Stomach smooth muscle (tissue), 2 donors: Measurements from ENCODE around the gene ZNF367.
"Not testable (repeated sequence)": the region's sequence is repeated elsewhere in the genome, so short reads cannot be mapped to it uniquely, and the experiment has no call there.

Experiments used
- H3K27ac ChIP-seq: one replicate; pipeline ENCODE4 v1.7.0; 2013; ENCODE audit warnings: mild to moderate bottlenecking, low read length, inconsistent platforms
- H3K27me3 ChIP-seq, 2 donors: one replicate each; pipeline ENCODE4 v1.7.0; 2013; ENCODE audit warnings: low read length in 2 of 2; ENCODE audit not compliant: insufficient read depth in 2 of 2, control insufficient read depth in 1 of 2
- H3K36me3 ChIP-seq, 2 donors: one replicate each; pipeline ENCODE4 v1.7.0; 2013; ENCODE audit warnings: low read length in 2 of 2; ENCODE audit not compliant: control insufficient read depth in 2 of 2, insufficient read depth in 2 of 2
- H3K4me1 ChIP-seq: one replicate; pipeline ENCODE4 v1.7.0; 2013; ENCODE audit warnings: low read length; ENCODE audit not compliant: control insufficient read depth, insufficient read depth
- H3K4me3 ChIP-seq, 2 donors: one replicate each; pipeline ENCODE4 v1.7.0; 2013; ENCODE audit warnings: low read length in 2 of 2
- H3K9ac ChIP-seq, 2 donors: one replicate each; pipeline ENCODE4 v1.7.0; 2013; ENCODE audit warnings: low read length in 2 of 2, mild to moderate bottlenecking in 1 of 2
- H3K9me3 ChIP-seq, 2 donors: one replicate each; pipeline ENCODE4 v1.7.0; 2013; ENCODE audit warnings: low read length in 2 of 2; ENCODE audit not compliant: control insufficient read depth in 2 of 2
- donor health status: healthy.
- donor health status: Pancreatic carcinoma.

ZNF367 gene

DNA sequence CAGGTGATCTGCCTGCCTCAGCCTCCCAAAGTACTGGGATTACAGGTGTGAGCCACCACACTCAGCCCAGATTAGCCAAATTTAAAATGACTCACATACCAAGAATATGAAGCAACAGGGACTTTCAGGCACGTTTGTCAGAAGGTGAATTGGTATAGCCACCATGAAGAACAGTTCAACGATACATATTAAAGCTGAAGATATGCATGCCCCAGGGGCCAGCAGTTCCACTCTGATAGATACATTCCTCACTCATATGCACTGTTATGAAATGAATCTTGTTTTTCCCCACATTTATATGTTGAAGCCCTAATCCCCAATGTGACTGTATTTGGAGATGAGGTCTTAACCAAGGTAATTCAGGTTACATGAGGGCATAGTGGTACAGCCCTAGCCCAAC, 57.2 kb downstream of the ZNF367 start:
- Histone ChIP-seq H3K4me1 (no peaks in the 10 kb centered on the region), H3K27ac (no peak overlapping the region), H3K9me3 (no peaks in the 10 kb centered on the region), H3K27me3 (no peaks in the 10 kb centered on the region), H3K9ac (no peak overlapping the region), H3K36me3 (peaks cover 4 to 12% of the 10 kb centered on the region in 2 donors), H3K4me3 (no peak overlapping the region)

- not testable (repeated sequence) for H3K4me3 ChIP-seq, H3K27ac ChIP-seq, H3K4me1 ChIP-seq, H3K9me3 ChIP-seq, H3K27me3 ChIP-seq, H3K9ac ChIP-seq
- H3K36me3 ChIP-seq, result peaks cover 4 to 12% of the 10 kb centered on the region in 2 donors
These were observed 57.6 kb downstream of the ZNF367 start for GRCh38 chr9:96360523-96360922.

DNA sequence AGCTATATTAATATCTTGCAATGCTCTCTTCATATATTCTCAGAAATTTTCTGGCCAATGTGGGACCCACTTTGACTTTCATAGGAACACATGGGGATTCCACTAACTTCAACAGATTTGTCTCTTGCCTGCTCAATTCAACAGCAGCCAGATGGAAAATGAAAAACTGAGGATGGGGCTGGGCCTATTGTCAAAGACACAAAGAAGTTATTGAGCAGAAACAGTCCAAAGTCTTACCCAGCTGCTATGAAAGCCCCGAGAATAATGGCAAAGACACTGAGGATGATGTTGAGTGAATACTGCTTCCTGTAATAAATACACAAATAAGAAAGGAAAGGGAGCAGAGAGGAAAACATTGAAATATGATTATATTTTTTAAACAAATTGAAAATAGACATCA, 67.3 kb downstream of the ZNF367 start:
- Histone ChIP-seq H3K9me3 (peaks cover 0 to 4% of the 10 kb centered on the region in 2 donors), H3K27ac (no peak overlapping the region), H3K4me3 (no peak overlapping the region), H3K36me3 (peaks cover 8 to 9% of the 10 kb centered on the region in 2 donors), H3K9ac (no peak overlapping the region), H3K27me3 (no peaks in the 10 kb centered on the region), H3K4me1 (no peaks in the 10 kb centered on the region)

GRCh38 chr9:96348261-96348660, 69.9 kb downstream of the ZNF367 start:
- Histone ChIP-seq H3K9ac (no peak overlapping the region), H3K9me3 (peaks cover 0 to 4% of the 10 kb centered on the region in 2 donors), H3K4me3 (no peak overlapping the region), H3K4me1 (no peaks in the 10 kb centered on the region), H3K27ac (no peak overlapping the region), H3K36me3 (peaks cover 7 to 9% of the 10 kb centered on the region in 2 donors), H3K27me3 (no peaks in the 10 kb centered on the region)

- Histone ChIP-seq H3K4me3 (no peak overlapping the region), H3K9me3 (peaks cover 0 to 4% of the 10 kb centered on the region in 2 donors), H3K4me1 (peaks cover 4% of the 10 kb centered on the region), H3K27ac (no peak overlapping the region), H3K27me3 (no peaks in the 10 kb centered on the region), H3K36me3 (peaks cover 9 to 12% of the 10 kb centered on the region in 2 donors), H3K9ac (no peak overlapping the region)
These were observed 72.6 kb downstream of the ZNF367 start for GRCh38 chr9:96345551-96345950.

GRCh38 chr9:96344458-96345180, 73.6 kb downstream of the ZNF367 start:
- H3K9ac ChIP-seq, result no peak overlapping the region
- peaks cover 9 to 12% of the 10 kb centered on the region in 2 donors for H3K36me3 ChIP-seq
- no peak overlapping the region for H3K27ac ChIP-seq
- H3K27me3 ChIP-seq, result no peaks in the 10 kb centered on the region
- H3K4me3 ChIP-seq, result no peak overlapping the region
- peaks cover 4% of the 10 kb centered on the region for H3K4me1 ChIP-seq
- peaks cover 0 to 4% of the 10 kb centered on the region in 2 donors for H3K9me3 ChIP-seq

- no peak overlapping the region for H3K9ac ChIP-seq
- no peaks in the 10 kb centered on the region for H3K27me3 ChIP-seq
- peaks cover 6 to 11% of the 10 kb centered on the region in 2 donors for H3K36me3 ChIP-seq
- H3K27ac ChIP-seq, result no peak overlapping the region
- peaks cover 4% of the 10 kb centered on the region for H3K4me1 ChIP-seq
- peaks cover 0 to 4% of the 10 kb centered on the region in 2 donors for H3K9me3 ChIP-seq
- H3K4me3 ChIP-seq, result no peak overlapping the region
These were observed 74.4 kb downstream of the ZNF367 start for GRCh38 chr9:96343515-96344360.

GRCh38 chr9:96342571-96343245, 75.5 kb downstream of the ZNF367 start:
- Histone ChIP-seq H3K27me3 (no peaks in the 10 kb centered on the region), H3K9me3 (no peaks in the 10 kb centered on the region), H3K4me3 (no peak overlapping the region), H3K4me1 (peaks cover 4% of the 10 kb centered on the region), H3K27ac (peak overlapping the region; percentile 18), H3K36me3 (peaks cover 0 to 5% of the 10 kb centered on the region in 2 donors), H3K9ac (no peak overlapping the region)

DNA sequence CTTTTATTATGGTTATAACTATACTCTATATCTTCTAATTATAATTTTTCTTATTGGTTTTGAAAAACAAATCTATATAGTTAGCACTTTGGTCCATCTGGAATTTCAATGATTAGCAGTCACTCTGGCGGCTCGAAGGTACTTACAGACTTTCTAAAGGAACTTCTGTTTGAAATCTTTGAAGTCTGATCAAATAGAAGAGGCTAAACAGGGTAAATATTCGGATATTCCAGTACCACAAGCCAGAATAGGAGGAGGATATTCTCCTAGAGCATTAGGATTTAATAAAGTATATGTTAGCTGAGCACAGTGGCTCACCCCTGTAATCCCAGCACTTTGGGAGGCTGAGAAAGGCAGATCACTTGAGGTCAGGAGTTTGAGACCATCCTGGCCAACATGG, 77.5 kb downstream of the ZNF367 start:
- no peaks in the 10 kb centered on the region for H3K27me3 ChIP-seq
- H3K9ac ChIP-seq, result no peak overlapping the region
- H3K27ac ChIP-seq, result no peak overlapping the region
- peaks cover 4% of the 10 kb centered on the region for H3K4me1 ChIP-seq
- H3K9me3 ChIP-seq, result no peaks in the 10 kb centered on the region
- H3K36me3 ChIP-seq, result peaks cover 0 to 5% of the 10 kb centered on the region in 2 donors
- H3K4me3 ChIP-seq, result no peak overlapping the region

DNA sequence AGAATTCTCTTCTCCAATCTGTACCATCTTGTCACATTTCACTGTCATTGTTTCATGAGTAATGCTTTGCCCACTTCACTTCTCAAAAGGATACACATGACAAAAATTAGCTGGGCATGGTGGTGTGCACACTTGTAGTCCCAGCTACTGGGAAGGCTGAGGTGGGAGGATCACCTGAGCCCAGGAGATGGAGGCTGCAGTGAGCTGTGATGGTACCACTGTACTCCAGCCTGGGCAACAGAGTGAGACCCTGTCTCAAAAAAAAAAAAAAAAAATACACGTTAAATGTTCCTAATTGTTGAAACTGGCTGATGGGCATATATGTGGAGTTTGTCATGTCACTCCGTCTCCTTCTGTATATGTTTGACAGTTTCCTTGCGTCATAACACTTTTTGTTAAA, 79.9 kb downstream of the ZNF367 start:
- H3K9ac ChIP-seq, result no peak overlapping the region
- H3K9me3 ChIP-seq, result no peaks in the 10 kb centered on the region
- H3K27ac ChIP-seq, result no peak overlapping the region
- H3K4me3 ChIP-seq, result no peak overlapping the region
- no peaks in the 10 kb centered on the region for H3K27me3 ChIP-seq
- H3K4me1 ChIP-seq, result peaks cover 4% of the 10 kb centered on the region
- peaks cover 0 to 5% of the 10 kb centered on the region in 2 donors for H3K36me3 ChIP-seq
